Hematopoietic multipotent progenitor cell treated with erythropoietin and hydrocortisone succinate and interleukin-3 and kit ligand, for 4 days (in vitro differentiated cells): ENCODE results near the gene ATP10D.

Experiments
- DNase-seq: peaks from one replicate; pipeline ENCODE4 v3.0.0-alpha.2; 2015

ATP10D gene

GRCh38 chr4:47598896-47599295 lies 113.8 kb downstream of the ATP10D start:
- DNase-seq: no peak

GRCh38 chr4:47606482-47606881 lies 121.4 kb downstream of the ATP10D start:
- no peak for DNase-seq

GRCh38 chr4:47612116-47613023 lies 127.3 kb downstream of the ATP10D start:
- DNase-seq: no peak

- DNase-seq: no peak
These were observed 130.3 kb downstream of the ATP10D start for GRCh38 chr4:47615385-47615784.

DNA sequence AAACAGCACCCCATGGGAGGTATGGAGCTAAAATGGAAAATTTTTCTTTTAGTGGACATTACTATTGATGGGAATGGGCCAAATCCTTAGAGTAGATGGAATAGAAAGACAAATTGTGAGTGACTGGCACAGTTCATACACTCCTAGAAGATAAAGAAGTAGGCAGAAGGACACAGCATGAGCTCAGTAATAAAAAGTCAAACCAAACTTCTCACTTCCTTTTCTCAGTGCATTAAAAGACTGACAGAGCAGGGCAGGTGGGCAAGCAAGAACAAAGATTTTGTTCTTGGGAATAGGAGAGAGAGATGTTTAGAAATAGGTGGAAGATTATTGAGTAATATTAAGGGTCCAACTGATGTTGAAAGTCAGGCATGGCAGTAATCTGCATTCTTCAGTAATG lies 132.5 kb downstream of the ATP10D start:
- no peak for DNase-seq

DNA sequence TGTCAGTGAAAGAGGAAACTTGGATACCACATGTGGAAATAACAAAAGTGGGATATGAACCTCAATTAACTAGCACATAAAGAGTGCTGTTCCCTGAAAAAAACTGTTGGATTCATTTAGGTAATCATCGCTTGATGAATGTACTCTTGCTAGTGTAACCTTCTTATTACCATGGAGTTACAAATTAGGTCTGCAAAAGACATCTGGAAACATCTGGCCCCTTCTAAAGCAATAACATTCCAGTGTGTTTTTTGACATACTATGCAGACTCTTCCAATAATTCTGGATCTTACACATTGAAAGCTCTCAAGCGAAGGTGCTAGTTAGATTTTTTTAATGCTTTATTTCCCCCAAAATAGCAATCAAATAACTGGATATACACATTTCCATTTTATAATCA lies 134.6 kb downstream of the ATP10D start:
- no peak for DNase-seq

GRCh38 chr4:47621181-47621580 lies 136.1 kb downstream of the ATP10D start:
- no peak for DNase-seq

DNA sequence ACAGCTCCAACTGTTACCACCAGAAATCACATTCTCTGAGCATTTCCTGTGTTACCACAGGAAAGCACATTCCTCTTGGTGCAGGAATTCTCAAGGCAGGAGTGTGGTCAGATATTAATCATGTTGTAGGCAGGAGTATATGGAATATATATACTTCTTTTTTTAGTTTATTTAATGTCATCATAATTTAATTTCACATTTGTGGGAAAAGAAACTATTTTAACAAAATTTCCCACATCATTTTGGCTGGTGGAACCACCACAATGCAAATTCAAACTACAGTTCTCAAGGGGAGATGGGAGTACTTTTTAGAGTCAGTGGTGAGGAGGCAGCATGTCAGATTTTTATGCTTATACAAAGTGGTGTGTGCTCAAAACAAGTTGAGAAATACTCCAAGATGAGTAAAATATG lies 139.0 kb downstream of the ATP10D start:
- DNase-seq: no peak

DNA sequence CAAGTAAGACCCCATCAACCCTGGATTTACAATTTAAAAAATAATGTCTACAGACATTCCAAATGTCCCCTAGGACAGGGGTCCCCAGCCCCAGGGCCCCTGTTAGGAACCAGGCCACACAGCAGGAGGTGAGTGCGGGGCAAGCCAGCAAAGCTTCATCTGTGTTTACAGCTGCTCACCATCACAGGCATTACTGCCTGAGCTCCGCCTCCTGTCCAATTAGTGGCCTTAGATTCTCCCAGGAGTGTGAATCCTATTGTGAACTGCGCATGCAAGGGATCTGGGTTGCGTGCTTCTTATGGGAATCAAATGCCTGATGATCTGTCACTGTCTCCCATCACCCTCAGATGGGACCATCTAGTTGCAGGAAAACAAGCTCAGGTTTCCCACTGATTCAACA lies 146.1 kb downstream of the ATP10D start:
- no peak for DNase-seq

DNA sequence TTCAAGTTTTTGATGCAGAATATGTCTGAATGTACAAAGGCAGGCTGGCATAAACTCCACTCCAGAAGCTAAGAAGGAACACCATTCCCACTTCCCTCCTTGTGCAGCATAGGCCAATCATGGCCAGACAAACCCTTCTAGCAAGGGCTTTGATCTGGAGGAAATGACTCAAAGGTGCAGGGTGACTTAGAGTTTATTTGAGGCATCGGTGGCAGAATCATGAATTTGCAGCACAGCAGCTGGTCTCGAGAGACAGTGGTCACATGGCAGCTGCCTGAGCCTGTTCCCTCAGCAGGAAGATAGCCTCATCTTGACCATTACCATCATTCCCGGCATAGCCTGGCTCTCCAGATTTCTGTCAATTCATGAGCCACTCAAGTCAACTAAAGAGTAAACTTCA lies 154.5 kb downstream of the ATP10D start:
- no peak for DNase-seq

DNA sequence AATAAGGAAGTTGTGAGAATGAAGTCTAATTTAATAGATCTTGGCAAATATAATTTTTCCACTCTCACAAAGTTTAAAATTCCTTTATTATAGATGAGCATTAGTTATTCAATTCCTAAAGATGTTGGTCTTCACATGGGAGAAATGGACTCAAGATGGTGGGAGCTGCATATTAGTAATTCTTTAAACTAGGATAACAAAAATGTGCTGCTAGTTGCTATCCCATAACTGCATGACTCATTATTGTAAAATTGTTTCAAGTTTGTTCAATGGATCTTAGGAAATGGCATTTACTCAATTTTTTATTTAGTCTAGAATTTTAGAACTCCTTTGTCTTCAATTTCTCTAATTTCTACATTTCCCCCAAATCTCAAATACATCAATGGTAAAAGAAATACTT lies 155.8 kb downstream of the ATP10D start:
- DNase-seq: no peak

- no peak for DNase-seq
These were observed 156.7 kb downstream of the ATP10D start for GRCh38 chr4:47641755-47642154.

DNA sequence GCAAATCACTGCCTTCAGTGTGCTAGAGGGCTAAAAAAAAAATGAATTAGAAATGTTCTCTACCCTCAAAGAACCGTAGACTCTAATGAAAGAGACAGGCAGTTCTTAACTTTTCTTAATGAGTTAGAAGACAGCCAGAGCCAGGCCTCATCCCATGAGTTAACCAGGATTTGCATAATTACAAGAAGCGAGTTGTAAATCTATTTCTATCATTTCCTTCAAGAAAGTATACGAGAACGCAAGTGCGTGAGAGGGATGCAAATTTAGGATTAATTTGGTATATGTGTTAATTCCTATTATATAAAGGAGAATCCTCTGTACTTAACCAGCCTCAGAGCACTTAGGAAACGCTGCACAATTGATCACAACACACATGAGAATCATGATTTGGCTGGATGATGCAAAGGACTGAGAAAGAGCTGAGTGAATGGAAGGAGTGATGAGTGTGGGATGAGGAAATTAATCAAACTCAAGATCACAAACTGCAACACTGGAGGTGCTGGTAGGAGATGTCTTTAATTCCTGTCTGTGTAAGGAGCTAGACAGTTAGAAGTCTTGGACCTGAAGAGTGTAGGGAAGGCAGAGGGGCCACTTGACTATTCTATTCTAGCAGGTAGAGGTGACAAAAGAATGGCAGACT lies 157.2 kb downstream of the ATP10D start:
- DNase-seq: no peak
